GM10248 (cell line): Measurements from ENCODE around the gene MIB2.
"Not testable (repeated sequence)": the region's sequence is repeated elsewhere in the genome, so short reads cannot be mapped to it uniquely, and the experiment has no call there.

Experiments used
- CTCF ChIA-PET: fragments of 300-600 bp; sonication (Branson Sonifier 250); formaldehyde crosslinking; extraction: SDS; loops from one replicate; lab custom pipeline; 2021; ENCODE audit warnings: antibody characterized with exemption; lab: Yijun Ruan, JAX
- POLR2A ChIA-PET: fragments of 350-650 bp; sonication (Branson Sonifier 250); formaldehyde crosslinking; extraction: SDS; loops from one replicate; lab custom pipeline; 2020; ENCODE audit warnings: antibody characterized with exemption; lab: Yijun Ruan, JAX
- DNase-seq: peaks from one replicate; pipeline ENCODE4 v3.0.0; 2012; ENCODE audit errors: extremely low spot score
- CTCF ChIP-seq: IDR thresholded peaks from 2 replicates; pipeline ENCODE4 v1.5.1; 2012; ENCODE audit warnings: mild to moderate bottlenecking, low read depth; ENCODE audit errors: extremely low read depth, missing control alignments, control extremely low read depth

The MIB2 gene

GRCh38 chr1:1669468-1670440, 54.5 kb downstream of the MIB2 start:
- TF ChIP-seq CTCF, result no peak
- no peak for DNase-seq
- ChIA-PET CTCF (interaction anchor here (1.7 kb wide), 1 partner anchor 9 kb away, joined by 6 read pairs; no protein-coding TSS in a partner anchor), POLR2A (no interaction called here)

GRCh38 chr1:1670866-1671265, 55.6 kb downstream of the MIB2 start:
- no peak for DNase-seq
- no peak for TF ChIP-seq CTCF
- ChIA-PET CTCF (no interaction called here), POLR2A (no interaction called here)

- DNase-seq, result no peak
- CTCF ChIA-PET, result no interaction called here
- POLR2A ChIA-PET, result no interaction called here
- no peak for TF ChIP-seq CTCF
Measured at GRCh38 chr1:1671365-1672119, 56.2 kb downstream of the MIB2 start.

GRCh38 chr1:1672181-1672965, 57.1 kb downstream of the MIB2 start:
- TF ChIP-seq CTCF, result no peak
- ChIA-PET CTCF (no interaction called here), POLR2A (no interaction called here)
- no peak for DNase-seq

GRCh38 chr1:1674806-1675205, 59.5 kb downstream of the MIB2 start:
- POLR2A ChIA-PET, CTCF ChIA-PET, DNase-seq: not testable (repeated sequence)

- DNase-seq, CTCF ChIA-PET, POLR2A ChIA-PET: not testable (repeated sequence)
Measured at GRCh38 chr1:1675218-1675617, 59.9 kb downstream of the MIB2 start.

GRCh38 chr1:1676087-1676486, 60.8 kb downstream of the MIB2 start:
- CTCF ChIA-PET, POLR2A ChIA-PET, DNase-seq: not testable (repeated sequence)
